ENCODE results near the gene GLDN.

DNA sequence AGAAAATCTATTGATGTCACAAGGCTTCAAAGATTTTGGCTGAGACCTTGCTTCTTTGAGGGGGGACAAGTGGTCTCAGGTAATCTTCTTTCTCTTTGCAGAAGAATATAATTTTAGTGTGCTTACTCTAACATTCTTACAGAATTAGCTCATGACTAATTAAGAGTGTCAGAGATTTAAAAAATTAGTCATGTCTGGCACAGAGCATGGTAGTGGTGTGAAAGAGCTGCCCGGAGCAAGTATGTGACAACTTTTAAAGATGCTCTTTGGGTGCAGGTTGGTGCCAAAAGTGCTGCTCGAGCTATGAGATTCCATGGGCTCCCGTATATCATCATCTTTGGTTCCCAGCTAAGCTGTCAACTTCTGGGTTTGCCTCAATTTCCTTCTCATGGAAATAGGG lies 34.1 kb upstream of the GLDN start:
- no peak for TF ChIP-seq POLR2AphosphoS5 (IDR thresholded peaks at IDR 0.05; ENCODE audit: borderline replicate concordance, low read depth, low read length)
- TF ChIP-seq EZH2 (IDR thresholded peaks at IDR 0.05): no peak
- TF ChIP-seq FOXP2 (optimal IDR thresholded peaks at IDR 0.05; ENCODE audit: control extremely low read depth, extremely low read length, insufficient read depth): no peak
